WI38 (cell line): Measurements from ENCODE around the gene GRK4.

ENCODE experiments used
- H3K4me3 ChIP-seq: 2 replicates; pipeline ENCODE4 v1.5.1; 2011; ENCODE audit warnings: low read depth, mild to moderate bottlenecking, control low read depth, low read length
- TF ChIP-seq, protein P1 (sequence below): IDR thresholded peaks from 2 replicates; pipeline ENCODE4 v1.5.1; 2012; ENCODE audit warnings: low read depth, mild to moderate bottlenecking, control low read depth, low read length

The GRK4 gene

DNA sequence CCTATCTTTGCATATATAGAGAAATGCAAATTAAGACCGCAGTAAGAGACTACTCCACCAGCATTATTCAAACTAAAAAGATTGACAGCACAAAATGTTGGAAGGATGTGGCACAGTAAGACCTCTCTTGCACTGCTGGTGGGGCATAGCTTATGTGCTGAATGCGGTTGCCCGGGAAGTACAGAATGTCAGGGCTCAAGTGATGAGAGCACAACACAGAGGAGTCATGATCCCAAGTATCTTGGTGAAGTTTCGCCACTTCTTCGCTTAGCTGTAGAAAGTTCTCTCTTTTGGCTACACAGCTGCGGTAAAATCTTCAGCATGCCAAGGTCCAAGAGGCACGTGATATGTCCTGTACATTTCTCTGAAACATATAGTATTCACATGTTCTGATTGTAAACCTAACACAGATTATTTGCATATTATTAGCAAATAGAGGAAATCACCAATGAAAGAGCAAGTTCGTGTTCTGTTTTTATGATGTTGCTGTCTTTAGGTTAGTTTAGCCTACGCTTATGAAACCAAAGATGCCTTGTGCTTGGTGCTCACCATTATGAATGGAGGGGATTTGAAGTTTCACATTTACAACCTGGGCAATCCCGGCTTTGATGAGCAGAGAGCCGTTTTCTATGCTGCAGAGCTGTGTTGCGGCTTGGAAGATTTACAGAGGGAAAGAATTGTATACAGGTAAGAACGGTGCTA is 55.9 kb downstream of the GRK4 start:
- TF ChIP-seq, protein P1, sequence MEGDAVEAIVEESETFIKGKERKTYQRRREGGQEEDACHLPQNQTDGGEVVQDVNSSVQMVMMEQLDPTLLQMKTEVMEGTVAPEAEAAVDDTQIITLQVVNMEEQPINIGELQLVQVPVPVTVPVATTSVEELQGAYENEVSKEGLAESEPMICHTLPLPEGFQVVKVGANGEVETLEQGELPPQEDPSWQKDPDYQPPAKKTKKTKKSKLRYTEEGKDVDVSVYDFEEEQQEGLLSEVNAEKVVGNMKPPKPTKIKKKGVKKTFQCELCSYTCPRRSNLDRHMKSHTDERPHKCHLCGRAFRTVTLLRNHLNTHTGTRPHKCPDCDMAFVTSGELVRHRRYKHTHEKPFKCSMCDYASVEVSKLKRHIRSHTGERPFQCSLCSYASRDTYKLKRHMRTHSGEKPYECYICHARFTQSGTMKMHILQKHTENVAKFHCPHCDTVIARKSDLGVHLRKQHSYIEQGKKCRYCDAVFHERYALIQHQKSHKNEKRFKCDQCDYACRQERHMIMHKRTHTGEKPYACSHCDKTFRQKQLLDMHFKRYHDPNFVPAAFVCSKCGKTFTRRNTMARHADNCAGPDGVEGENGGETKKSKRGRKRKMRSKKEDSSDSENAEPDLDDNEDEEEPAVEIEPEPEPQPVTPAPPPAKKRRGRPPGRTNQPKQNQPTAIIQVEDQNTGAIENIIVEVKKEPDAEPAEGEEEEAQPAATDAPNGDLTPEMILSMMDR: no peak

DNA sequence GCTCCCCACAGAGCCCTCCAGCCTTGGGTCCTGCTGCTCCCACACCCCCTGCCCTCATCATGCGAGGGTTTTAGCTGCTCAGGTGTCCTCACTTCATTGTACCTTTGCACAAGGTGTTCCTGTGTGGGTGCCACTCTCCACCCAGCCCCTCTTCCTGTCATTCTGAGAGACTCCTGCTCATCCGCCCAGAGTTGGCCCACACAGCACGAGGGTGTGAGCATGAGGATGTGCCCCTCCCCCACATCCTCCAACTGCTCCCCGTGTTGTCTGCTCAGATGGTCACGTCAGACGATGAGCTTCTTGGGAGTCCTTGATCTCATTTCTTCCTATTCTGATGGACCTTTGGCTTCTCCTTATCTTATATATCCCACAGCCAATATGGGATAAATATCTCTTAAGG is 57.8 kb downstream of the GRK4 start:
- H3K4me3 ChIP-seq: no peak overlapping the region
- TF ChIP-seq, protein P1: no peak

More for the DNA sequence above, 55.9 kb downstream of the GRK4 start:
- no peak overlapping the region for H3K4me3 ChIP-seq

DNA sequence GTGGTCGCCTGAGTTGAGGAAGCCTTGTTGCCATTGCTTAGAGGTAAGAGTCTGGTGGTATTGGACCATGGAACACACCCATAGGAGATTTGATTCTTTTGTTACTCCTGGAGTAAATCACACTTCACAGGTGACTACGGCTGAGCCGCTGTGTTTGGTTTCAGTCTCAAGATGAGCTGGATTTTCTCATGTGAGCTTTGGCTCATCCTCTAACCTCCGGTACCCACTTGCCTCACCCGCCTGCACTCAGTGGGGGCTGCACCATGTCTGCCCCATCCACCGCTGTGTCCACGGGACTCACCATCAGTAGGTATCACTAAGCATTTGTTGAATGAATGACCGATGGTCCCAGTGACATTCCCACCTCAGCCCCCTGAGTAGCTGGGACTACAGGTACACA is 58.3 kb downstream of the GRK4 start:
- H3K4me3 ChIP-seq: no peak overlapping the region
- TF ChIP-seq, protein P1: no peak

DNA sequence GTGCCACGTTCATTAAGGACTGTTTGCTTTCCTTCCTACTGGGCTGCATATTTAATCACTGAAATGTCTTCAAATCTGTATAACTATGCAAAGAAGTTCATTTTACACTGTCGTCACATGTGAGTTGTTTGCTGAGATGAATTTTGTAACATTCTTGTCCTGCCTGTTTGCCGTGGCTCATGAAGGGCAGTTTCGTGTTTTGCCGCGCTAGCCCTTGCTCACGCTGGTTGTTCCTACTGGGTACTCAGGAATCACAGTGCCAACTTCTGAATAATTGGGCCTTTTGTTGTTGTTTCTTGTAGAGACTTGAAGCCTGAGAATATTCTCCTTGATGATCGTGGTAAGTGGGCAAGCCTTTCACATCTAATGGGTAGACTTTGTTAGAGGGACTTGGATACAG is 58.7 kb downstream of the GRK4 start:
- no peak overlapping the region for H3K4me3 ChIP-seq
- TF ChIP-seq, protein P1: no peak

DNA sequence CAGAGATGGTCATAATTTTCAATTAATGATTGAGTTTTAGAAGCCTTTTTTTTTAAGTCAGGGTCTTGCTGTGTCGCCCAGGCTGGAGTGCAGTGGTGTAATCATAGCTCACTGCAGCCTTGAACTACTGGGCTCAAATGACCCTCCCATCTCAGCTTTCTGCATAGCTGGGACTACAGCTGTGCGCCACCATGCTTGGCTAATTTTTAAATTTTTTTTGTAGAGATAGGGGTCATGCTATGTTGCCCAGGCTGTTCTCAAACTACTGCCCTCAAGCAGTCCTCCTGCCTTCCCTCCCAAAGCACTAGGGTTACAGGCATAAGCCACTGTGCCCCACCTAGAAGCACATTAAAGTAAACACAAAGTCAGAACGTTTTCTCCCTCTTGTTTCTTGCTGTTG is 59.3 kb downstream of the GRK4 start:
- no peak overlapping the region for H3K4me3 ChIP-seq
- TF ChIP-seq, protein P1: no peak

DNA sequence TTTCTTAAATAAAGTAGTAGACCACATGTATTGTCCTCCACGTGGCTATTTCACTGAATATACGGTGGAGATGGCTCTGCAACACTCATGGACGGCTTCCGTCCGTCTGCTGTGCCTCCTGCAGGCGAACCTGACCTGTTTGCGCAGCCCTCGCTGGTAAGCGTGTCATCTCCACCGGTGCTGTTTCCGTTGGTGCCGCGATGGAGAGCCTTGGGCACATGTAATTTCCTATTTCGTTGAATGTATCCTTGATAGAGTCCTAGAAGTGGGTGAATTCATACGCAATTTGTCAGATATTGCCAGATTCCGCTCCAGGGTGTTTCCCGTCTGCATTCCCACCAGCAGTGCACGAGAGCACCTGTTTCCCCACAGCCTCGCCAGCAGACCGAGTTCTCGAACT is 62.5 kb downstream of the GRK4 start:
- TF ChIP-seq, protein P1: no peak
- no peak overlapping the region for H3K4me3 ChIP-seq

DNA sequence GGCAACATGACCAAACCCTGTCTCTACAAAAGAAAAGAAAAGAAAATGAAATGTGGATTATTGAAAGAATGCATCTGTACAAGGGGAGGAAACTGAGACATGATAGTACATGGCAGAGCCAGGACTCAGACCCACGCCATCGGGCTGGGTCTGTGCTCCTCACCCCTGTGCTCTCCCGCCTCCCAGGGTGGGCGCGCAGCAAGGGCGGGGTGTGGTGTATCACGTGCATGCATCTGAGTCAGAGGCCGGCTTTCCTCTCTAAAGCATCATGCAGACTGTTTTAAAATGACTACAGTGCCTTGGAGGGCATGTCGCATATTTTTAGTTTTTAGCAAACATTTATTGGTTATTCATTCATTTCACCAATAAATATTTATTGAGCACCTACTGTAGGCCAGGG is 63.2 kb downstream of the GRK4 start:
- no peak overlapping the region for H3K4me3 ChIP-seq
- TF ChIP-seq, protein P1: no peak
